ENCODE measurements around the gene CLEC14A.

Gene CLEC14A

DNA sequence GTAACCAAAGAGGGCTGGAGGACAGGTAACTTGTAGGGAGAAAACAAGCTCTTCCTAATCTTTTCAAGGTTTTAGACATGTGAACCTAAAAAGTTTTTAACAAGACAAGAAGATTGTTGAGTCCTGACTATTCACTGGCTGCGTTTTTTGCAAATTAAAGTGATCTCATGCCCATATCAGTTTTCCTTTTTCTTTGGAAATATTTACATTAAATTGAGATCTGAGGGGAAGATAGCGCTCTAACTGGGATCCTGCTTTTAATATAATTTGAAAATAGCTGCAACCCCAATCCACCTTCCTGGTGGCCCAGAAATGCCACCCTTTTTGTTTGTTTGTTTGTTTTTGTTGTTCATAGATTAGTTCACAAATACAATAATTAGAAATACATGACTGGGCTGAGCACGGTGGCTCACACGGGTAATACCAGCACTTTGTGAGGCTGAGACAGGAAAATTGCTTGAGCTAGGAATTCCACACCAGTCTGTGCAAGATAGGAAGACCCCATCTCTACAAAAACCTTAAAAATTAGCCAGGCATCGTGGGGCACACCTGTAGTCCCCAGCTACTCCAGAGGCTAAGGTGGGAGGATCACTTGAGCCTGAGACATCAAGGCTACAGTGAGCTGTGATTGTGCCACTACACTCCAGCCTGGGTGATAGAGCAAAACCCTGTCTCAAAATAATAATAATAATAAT lies 50.6 kb downstream of the CLEC14A start:
- DNase-seq, result no peak

DNA sequence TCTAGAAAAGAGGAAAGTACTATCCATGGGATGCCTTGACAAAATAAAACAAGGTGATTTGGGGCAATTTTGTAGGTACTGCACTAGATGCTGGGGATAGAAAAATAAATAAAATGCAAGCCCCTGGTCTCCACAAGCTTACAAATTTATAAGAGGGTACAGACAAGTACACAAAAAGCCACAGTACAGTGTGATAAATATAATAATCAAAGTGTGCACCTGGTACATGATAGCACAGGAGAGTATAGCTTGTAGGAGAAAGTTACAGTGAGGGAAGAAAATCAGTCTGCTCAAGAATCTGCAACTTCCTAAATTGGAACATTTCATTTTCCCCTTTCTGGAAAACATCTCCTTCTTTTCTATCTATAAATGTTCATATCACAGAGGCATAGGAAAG lies 51.2 kb downstream of the CLEC14A start:
- no peak for DNase-seq
